Measurements from ENCODE around the gene SORCS3.

DNA sequence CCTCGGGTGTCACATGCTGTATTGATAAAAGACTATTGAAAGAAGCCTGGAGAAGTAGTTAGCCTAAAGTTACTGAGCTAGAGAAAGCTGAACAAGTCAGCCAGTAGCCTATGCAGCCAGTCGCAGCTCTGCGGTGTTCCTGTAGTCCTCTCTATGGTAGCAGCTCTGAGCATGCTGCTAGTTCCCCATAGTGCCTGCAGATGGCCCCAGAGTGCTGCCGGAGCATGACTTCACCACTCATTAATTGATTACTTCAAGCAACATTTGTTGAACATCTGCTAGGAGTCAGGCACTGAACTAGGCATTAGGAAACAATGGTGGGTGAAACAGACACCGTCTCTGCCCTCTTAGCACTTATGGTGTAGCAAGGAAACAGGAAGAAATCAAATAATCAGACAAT, 422.7 kb downstream of the SORCS3 start:
- TF ChIP-seq POLR2A (IDR thresholded peaks at IDR 0.05), result no peak
- TF ChIP-seq, protein P1, sequence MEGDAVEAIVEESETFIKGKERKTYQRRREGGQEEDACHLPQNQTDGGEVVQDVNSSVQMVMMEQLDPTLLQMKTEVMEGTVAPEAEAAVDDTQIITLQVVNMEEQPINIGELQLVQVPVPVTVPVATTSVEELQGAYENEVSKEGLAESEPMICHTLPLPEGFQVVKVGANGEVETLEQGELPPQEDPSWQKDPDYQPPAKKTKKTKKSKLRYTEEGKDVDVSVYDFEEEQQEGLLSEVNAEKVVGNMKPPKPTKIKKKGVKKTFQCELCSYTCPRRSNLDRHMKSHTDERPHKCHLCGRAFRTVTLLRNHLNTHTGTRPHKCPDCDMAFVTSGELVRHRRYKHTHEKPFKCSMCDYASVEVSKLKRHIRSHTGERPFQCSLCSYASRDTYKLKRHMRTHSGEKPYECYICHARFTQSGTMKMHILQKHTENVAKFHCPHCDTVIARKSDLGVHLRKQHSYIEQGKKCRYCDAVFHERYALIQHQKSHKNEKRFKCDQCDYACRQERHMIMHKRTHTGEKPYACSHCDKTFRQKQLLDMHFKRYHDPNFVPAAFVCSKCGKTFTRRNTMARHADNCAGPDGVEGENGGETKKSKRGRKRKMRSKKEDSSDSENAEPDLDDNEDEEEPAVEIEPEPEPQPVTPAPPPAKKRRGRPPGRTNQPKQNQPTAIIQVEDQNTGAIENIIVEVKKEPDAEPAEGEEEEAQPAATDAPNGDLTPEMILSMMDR (IDR thresholded peaks at IDR 0.05), result no peak

Measured in right lobe of liver (tissue), 4 donors.